GM19397 (cell line): ENCODE results near the gene SMAD3.

ENCODE experiments used
- ATAC-seq: cut with Tn5 transposase; IDR thresholded peaks from one replicate; pipeline ENCODE4 v1.9.1; 2021; ENCODE audit warnings: mild to moderate bottlenecking, moderate library complexity; ENCODE audit not compliant: unreplicated experiment

The SMAD3 gene

DNA sequence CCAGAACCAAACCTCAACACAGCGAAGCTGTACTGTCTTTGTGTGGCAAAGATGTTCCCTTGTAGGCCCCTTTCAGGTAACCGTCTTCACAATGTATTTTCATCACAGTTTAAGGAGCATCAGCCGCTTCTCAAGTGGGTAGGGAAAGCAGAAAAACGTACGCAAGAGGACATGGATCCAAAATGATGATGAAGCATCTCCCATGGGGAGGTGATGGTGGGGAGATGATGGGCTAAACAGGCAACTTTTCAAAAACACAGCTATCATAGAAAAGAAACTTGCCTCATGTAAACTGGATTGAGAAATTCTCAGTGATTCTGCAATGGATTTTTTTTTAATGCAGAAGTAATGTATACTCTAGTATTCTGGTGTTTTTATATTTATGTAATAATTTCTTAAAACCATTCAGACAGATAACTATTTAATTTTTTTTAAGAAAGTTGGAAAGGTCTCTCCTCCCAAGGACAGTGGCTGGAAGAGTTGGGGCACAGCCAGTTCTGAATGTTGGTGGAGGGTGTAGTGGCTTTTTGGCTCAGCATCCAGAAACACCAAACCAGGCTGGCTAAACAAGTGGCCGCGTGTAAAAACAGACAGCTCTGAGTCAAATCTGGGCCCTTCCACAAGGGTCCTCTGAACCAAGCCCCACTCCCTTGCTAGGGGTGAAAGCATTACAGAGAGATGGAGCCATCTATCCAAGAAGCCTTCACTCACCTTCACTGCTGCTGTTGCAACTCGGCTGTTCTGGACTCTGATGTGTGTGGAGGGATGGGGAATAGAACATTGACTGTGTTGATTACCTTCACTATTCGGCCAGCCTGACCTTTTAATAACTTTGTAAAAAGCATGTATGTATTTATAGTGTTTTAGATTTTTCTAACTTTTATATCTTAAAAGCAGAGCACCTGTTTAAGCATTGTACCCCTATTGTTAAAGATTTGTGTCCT, 129.0 kb downstream of the SMAD3 start:
- no peak for ATAC-seq

GRCh38 chr15:67195305-67195704, 129.9 kb downstream of the SMAD3 start:
- ATAC-seq: no peak

DNA sequence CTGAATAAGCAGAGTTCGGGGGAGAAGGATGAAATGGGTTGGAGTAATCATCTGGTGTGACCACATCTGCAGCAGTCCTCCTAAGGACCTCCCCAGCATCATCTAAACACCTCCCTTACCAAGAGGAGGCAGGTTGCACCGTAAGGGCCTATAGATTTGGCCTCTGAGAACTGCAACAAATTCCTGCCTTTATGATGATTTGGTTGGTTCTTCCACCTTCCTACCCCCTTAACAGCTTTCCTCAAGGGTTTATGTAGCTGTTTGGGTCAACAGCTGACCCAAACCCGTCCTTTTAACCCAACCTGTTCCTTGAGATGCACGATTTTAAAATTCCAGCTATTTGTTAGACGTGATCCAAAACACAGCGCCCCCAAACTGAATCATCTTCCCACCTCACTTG, 130.8 kb downstream of the SMAD3 start:
- no peak for ATAC-seq

DNA sequence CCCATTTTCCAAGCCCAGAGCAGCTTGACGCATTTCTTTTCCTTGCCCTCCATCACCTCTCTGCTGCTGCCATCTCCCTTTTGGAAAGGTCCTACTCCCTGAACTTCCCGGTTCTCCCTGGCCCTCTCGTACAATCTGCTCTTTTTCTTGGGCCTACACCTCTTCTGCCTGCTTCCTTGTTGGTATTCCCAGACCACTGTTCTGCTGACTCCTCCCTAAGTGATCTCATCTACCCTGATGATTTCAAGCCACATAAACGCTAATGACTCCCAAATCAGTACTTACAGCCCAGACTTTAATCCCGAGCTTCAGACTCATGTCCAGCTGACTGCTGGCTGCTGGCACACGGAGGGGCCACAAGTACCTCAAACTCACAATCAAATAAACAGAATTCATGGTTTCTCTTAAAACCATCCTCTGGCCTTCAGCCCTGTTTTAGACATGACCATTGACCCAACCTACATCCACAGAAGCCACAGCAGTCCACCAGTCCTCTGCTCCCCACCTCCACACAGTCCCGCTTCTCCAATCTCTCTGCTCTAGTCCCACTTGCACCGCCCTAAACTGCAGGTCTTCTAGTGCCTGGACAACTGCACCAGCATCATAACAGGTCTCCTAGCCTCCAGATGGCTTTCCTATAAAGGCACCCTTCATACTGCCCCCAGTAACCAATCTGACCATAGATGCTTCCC, 131.4 kb downstream of the SMAD3 start:
- ATAC-seq: no peak

- ATAC-seq: no peak
Measured at GRCh38 chr15:67197364-67197695, 131.9 kb downstream of the SMAD3 start.

DNA sequence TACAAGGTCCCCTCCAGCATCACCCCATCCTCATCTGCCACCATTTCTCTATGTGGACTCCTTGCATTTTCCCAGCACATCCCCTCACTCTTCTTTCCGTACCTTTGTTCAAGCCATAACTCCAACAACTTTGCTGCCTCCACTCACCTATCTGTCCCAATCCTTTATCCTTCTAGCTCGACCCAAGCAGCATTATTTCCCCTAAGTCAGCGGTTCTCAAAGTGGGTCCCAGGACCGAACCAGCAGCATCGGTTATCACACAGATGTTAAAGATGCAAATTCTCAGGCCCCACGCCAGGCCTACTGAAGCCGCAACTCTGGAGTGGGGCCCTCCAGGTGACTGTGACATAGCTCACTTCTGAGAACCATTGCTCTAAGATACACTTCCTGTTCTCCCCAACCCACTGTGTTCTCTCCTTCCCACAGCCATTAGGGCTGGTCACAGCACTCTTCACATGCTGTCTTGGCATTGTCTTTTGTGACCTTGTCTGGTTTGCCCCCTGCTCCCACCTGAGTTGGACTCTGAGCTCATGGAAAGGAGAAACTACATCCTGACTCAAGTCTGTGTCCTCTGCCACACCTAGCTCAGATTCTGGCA, 132.9 kb downstream of the SMAD3 start:
- ATAC-seq: no peak

DNA sequence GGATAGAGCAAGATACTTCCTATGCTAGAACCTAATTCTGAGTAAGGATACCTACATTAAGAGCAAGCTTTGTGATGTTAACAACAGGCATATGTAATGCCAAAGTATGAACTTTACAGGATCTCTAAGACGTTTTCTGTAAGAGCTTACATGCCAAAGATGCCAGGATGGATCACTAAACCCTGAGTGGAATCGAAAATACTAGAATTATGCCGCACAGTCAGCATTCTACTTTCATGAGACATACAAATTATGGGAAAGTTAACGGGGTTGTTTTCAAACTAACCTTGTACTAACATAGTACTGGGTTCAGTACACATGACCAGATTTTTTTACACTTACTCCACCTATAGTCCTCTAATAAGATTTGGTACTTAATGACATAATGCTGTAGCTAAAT, 134.0 kb downstream of the SMAD3 start:
- ATAC-seq: no peak

DNA sequence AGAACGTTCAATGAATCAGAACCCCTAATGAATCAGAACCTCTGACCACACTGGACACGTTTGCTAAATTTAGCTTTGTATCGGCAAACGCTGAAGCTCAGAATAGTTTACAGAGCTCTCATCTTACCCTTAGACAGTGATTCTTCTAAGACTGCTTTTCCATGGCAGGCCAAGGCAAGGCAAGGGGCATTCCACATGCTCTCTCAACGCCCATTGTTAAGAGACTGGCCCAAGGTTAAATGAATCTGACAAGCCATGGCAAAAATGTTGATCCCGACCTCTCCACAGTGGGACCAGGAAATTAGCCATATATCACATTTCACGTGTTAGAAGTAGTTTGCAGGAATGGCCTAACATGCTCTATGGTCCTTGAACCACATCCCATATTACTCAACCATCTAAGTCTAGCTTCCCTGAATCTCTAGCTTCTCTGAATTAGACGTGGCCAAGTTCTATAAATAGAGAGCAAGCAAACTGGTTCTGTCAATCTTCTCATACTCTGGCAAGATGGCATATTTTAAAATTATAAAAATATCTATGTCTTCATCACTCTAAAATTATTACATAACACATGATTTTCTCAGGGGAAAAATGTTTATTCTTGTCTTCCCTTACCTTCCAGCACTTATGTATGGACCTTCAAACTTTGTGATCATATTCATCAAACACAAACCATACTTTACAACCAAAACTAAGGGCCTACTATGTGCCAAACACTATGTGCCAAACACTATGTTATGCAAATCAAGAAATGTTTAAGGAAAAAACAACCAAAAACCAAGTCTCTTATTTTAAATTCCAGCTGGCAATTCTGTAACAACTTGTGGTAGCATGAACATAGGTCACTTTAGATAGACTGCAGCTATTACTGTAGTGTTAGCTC, 134.7 kb downstream of the SMAD3 start:
- no peak for ATAC-seq

- no peak for ATAC-seq
Measured at GRCh38 chr15:67201136-67201535, 135.7 kb downstream of the SMAD3 start.

- no peak for ATAC-seq
Measured at GRCh38 chr15:67202091-67202490, 136.7 kb downstream of the SMAD3 start.

- ATAC-seq: no peak
Measured at GRCh38 chr15:67202991-67203390, 137.6 kb downstream of the SMAD3 start.

DNA sequence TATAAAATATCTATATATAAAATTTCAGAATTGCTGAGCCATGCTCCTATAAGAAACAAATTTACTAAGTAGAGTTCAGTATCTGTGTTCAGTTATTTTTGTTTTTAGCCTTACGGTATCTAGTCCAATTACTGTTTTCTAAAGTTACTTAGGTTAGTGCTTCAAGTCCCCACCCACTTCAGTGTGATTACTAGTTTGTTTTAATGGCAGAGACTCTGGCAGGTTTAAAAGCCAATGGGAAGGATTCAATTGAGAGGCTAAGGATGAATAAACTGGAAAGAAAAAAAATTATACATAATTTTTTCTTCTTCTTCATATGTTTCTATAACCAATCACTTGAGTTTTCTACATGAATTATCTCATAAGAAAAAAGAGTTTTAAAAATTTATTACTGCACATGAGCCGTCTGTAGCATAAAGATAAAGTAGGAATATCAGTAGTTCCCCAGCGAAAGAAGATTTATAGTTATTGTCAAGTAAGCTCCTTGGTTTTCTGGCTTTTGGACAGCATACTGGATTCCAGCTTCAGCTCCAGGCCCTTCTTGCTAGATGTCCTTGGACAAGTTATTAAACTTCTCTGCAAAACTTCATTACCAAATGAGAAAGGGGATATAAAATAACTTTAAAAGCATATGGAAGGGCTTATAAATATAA, 142.3 kb downstream of the SMAD3 start:
- ATAC-seq: no peak

GRCh38 chr15:67208396-67208795, 143.0 kb downstream of the SMAD3 start:
- no peak for ATAC-seq

DNA sequence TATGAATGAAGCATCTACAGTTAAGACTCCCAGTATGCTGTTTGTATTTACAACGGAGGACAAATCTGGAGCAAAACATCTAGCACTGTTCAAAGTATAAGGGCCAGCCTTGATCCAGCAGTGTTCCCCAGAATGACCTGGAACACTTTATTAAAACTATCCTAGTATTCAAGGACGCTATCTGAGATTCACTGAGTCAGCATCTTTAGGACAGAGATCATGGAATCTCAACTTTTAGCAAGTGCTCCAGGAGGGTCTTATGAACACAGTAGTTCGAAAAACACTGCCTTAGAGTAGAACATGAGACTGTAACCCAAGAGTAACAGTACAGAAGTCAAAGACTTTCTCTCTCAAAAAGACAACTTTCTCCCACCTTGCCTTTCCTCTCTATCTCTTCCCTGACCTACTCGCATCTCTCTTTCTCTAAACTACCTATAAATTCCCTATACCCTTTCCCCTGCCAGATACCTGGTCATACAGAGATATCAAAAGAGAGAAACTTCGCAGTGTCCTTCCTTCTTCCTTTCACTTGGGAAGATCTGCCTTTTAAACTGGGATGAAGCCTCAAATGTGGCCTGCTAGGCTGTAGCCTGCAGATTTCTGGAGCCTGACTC, 145.3 kb downstream of the SMAD3 start:
- no peak for ATAC-seq

DNA sequence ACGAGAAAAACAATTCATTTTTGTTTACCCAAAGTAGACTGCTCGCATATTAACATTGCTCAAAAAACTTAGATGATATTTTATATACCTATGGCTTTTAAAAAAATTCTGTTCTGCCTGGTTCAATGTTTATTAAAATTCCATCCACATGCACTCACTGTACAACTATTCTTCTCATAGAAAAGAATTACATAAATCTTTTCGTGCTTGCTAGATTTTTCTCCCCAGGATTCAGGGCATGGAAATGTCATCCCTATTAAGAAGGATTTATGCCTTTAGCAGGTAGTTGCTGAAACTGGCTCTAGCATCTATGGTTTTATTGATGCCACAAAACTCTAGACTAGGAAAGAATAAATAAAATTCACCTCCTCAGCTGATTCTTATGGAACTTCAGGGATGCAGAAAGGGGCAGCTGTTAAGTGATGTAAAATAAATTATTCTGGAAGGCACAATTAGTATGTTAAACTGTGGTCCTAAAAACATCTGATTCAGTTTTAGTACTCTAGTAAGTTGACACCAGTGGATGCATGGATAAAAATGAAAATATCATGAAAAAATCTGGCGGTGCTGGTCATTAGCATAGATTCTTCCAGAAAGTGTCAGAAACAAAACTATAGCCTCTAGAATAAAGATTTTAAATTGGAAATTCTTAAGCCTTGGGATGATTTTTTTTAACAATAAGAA, 147.4 kb downstream of the SMAD3 start:
- no peak for ATAC-seq

GRCh38 chr15:67215102-67215501, 149.7 kb downstream of the SMAD3 start:
- ATAC-seq: no peak

GRCh38 chr15:67216859-67217258, 151.5 kb downstream of the SMAD3 start:
- no peak for ATAC-seq

DNA sequence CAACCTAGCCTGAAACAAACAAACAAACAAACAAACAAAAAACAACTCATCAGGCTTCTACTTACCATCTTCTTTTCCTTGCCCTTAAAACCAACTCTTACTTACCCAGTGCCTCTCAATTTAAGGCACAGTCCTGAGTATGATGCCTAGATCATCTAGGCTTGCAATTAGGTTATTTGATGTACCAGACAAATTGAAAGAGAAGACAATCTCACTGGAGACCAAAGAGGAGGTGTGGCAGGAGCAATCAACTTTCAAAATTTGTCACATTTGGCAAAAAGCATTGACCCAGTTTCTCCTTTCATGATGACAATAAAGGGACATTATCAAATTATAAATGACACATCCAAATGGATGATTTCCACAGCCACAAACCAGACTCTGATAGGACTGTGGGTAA, 153.0 kb downstream of the SMAD3 start:
- no peak for ATAC-seq

GRCh38 chr15:67219288-67219687, 153.9 kb downstream of the SMAD3 start:
- no peak for ATAC-seq
